Superior temporal gyrus (tissue), 1 donor: Measurements from ENCODE around the gene NCK2.

Experiments
- DNase-seq: peaks from one replicate; pipeline ENCODE4 v3.0.0-alpha.2; 2016; ENCODE audit errors: extremely low spot score

Gene NCK2

GRCh38 chr2:105736145-105736544 lies 8.6 kb upstream of the NCK2 start:
- no peak for DNase-seq

GRCh38 chr2:105737980-105738657 lies 6.6 kb upstream of the NCK2 start:
- no peak for DNase-seq

- no peak for DNase-seq
Measured at GRCh38 chr2:105738658-105739241, 6.0 kb upstream of the NCK2 start.

GRCh38 chr2:105739426-105739825 lies 5.3 kb upstream of the NCK2 start:
- DNase-seq: no peak

GRCh38 chr2:105739944-105740530 lies 4.7 kb upstream of the NCK2 start:
- no peak for DNase-seq

- no peak for DNase-seq
Measured at GRCh38 chr2:105741174-105741573, 3.5 kb upstream of the NCK2 start.

GRCh38 chr2:105741617-105742016 lies 3.1 kb upstream of the NCK2 start:
- DNase-seq: no peak

GRCh38 chr2:105744091-105744908 lies 412 bp upstream of the NCK2 start:
- DNase-seq: no peak

- DNase-seq: no peak
Measured at GRCh38 chr2:105746177-105747080, 1.7 kb downstream of the NCK2 start.

GRCh38 chr2:105747254-105747894 lies 2.7 kb downstream of the NCK2 start:
- peak; percentile 29 for DNase-seq

GRCh38 chr2:105747991-105748390 lies 3.3 kb downstream of the NCK2 start:
- DNase-seq: no peak

- DNase-seq: no peak
Measured at GRCh38 chr2:105748566-105748965, 3.9 kb downstream of the NCK2 start.

- DNase-seq: no peak
Measured at GRCh38 chr2:105749583-105750400, 5.1 kb downstream of the NCK2 start.

- DNase-seq: no peak
Measured at GRCh38 chr2:105750735-105751134, 6.0 kb downstream of the NCK2 start.

- DNase-seq: no peak
Measured at GRCh38 chr2:105751272-105751671, 6.6 kb downstream of the NCK2 start.

- no peak for DNase-seq
Measured at GRCh38 chr2:105752691-105753358, 8.1 kb downstream of the NCK2 start.

GRCh38 chr2:105753380-105753779 lies 8.7 kb downstream of the NCK2 start:
- no peak for DNase-seq

- DNase-seq: no peak
Measured at GRCh38 chr2:105754011-105754410, 9.3 kb downstream of the NCK2 start.

- DNase-seq: no peak
Measured at GRCh38 chr2:105754994-105755393, 10.3 kb downstream of the NCK2 start.

- DNase-seq: no peak
Measured at GRCh38 chr2:105755895-105756294, 11.2 kb downstream of the NCK2 start.
